Measurements from ENCODE around the gene KICS2.

- no peak for TF ChIP-seq POLR2A (IDR thresholded peaks at IDR 0.05; ENCODE audit: extremely low read depth, insufficient read length)
- TF ChIP-seq, protein P1, sequence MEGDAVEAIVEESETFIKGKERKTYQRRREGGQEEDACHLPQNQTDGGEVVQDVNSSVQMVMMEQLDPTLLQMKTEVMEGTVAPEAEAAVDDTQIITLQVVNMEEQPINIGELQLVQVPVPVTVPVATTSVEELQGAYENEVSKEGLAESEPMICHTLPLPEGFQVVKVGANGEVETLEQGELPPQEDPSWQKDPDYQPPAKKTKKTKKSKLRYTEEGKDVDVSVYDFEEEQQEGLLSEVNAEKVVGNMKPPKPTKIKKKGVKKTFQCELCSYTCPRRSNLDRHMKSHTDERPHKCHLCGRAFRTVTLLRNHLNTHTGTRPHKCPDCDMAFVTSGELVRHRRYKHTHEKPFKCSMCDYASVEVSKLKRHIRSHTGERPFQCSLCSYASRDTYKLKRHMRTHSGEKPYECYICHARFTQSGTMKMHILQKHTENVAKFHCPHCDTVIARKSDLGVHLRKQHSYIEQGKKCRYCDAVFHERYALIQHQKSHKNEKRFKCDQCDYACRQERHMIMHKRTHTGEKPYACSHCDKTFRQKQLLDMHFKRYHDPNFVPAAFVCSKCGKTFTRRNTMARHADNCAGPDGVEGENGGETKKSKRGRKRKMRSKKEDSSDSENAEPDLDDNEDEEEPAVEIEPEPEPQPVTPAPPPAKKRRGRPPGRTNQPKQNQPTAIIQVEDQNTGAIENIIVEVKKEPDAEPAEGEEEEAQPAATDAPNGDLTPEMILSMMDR (IDR thresholded peaks at IDR 0.05; ENCODE audit: low read depth, low read length), result no peak
- TF ChIP-seq, protein P2, sequence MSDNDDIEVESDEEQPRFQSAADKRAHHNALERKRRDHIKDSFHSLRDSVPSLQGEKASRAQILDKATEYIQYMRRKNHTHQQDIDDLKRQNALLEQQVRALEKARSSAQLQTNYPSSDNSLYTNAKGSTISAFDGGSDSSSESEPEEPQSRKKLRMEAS (IDR thresholded peaks at IDR 0.05; ENCODE audit: low read depth, low read length), result no peak
Measured at GRCh38 chr12:64236549-64236948, 14.5 kb upstream of the KICS2 start.

Measured in NB4 (cell line).